Astrocyte of the spinal cord (primary cell): Measurements from ENCODE around the gene FAM114A2.

Source experiments
- DNase-seq: peaks from one replicate; pipeline ENCODE4 v3.0.0; 2011; ENCODE audit warnings: low read depth, low spot score
- H3K4me3 ChIP-seq: 2 replicates; pipeline ENCODE4 v1.5.1; 2011; ENCODE audit warnings: low read depth, mild to moderate bottlenecking, low read length, moderate library complexity
- CTCF ChIP-seq: IDR thresholded peaks from 2 replicates; pipeline ENCODE4 v1.5.1; 2012; ENCODE audit warnings: low read depth, mild to moderate bottlenecking, low read length, inconsistent platforms
- in situ Hi-C: cut with HindIII; loops from 2 replicates; pipeline ENCODE4 v1.10.0; 2017; ENCODE audit warnings: low sequenced_read_pairs

FAM114A2 gene

GRCh38 chr5:153981905-153982605, 56.7 kb downstream of the FAM114A2 start:
- no peak for TF ChIP-seq CTCF
- no peak overlapping the region for H3K4me3 ChIP-seq
- DNase-seq: no peak
- in situ Hi-C loops: no loop called here

DNA sequence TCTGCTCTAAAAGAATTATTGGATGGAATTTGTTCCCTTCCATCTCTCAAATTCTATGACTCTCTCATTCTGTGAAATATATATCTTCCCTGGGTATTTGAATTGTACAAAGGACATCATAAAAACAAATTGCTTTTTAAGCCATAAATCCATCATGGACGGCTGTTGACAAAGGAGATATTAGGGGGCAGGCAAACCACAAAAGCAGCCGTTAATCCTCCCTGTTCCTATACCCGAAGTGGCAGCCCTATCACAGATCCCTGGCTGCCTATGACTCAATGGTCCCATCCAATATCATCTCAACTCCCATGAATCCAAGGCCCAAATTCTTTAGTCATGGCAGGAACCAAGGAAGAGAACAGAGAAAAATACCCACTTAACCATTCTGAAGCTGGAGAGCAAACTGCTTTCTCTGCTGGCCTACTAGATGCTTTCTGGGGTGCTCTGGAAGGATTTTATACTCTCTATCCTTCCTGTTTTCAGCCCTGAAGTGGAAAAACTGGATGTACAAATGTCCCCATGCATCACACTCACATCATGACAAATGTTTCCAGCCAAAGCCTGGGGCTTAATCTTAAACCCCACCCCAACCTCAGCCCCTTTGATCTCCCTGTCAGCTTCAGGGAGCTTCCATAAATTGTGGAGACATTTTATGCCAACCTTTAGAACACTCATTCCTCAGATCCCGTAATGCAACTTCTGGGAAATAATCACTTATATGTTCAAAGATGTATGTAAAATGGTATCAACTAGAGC, 59.5 kb downstream of the FAM114A2 start:
- DNase-seq: no peak
- H3K4me3 ChIP-seq: no peak overlapping the region
- in situ Hi-C loops: no loop called here
- no peak for TF ChIP-seq CTCF

DNA sequence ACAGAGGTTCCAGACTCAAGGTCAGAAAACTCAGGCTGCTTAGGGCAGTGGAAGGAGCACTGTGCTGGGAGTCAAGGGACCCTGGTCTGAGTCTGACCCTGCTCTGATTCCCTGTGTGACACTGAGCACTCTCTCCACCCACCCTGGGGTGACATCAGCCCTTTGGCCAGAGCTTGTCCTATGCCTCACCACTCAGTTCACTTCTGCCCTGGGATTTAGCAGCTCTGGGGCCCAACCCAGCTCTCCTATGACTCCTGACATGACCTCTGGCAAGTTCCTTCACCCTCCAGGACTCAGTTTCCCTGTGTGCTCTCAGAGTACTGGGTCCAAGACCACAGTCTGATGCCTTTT, 63.9 kb downstream of the FAM114A2 start:
- no peak overlapping the region for H3K4me3 ChIP-seq
- in situ Hi-C loops: no loop called here
- DNase-seq: no peak
- no peak for TF ChIP-seq CTCF

DNA sequence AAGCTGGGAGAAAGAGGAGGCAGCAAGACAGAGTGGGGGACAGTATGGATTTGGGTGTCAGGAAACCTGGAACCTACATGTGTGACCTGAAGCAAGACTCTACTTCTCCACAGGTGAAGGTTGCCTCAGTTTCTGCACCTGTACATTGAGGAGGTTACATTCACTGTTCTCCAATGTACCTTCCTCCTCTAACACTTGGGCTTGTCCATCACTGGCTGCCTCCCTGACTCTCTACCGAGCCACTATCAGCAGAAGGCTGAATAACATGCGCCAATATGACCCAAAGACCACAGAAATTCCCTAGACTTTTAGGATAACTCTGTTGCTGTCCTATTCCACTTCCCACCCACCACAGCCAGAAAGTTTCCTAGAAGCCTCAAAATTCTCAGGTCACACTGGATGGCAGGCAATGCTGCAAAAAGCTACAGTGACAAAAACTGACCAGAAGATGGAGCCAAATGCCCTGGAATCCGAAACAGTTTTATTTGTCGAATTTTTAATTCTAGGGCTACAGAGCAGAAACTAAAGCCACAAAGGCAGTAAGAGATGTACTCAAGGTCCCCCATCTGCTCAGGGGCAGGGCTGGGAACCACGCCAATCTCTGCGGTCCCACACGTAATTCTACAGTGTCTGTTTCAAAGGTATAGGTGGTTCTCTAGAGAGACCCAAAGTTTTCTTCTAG, 64.4 kb downstream of the FAM114A2 start:
- peak; percentile 77 for TF ChIP-seq CTCF
- in situ Hi-C loops: no loop called here
- no peak overlapping the region for H3K4me3 ChIP-seq
- peak; percentile 43 for DNase-seq

- no peak for TF ChIP-seq CTCF
- H3K4me3 ChIP-seq: no peak overlapping the region
- DNase-seq: no peak
- in situ Hi-C loops: no loop called here
These were observed 66.5 kb downstream of the FAM114A2 start for GRCh38 chr5:153972240-153972639.

- no peak for DNase-seq
- in situ Hi-C loops: no loop called here
- H3K4me3 ChIP-seq: no peak overlapping the region
- TF ChIP-seq CTCF: no peak
These were observed 68.2 kb downstream of the FAM114A2 start for GRCh38 chr5:153970496-153970895.
